ENCODE measurements around the gene NFATC2. TPM values are rescaled to one million over a fixed set of nuclear protein-coding genes. Genes with fewer than 3 reads are reported as not detected.

Gene NFATC2
- total and polyA plus RNA-seq, 2 experiments from 2014 or later, result 4.9 to 8.3 TPM

DNA sequence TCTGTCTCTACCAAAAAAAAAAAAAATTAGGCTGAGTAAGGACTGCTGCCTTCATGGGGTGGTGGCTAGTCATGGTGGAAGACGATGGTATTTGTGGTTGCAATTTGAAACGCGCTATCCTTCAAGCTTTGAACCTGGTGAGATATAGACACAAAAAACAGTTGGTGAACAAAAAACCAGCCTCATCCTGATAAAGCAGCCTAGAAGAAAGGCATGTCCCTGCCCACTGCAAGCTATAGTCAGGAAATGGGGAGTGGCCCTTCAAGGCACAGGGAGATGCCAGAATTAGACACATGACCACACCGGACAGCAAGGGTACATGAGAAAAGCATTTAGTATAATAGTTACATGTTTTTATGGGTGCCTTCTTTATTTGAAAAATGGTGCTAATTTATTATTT is 193.6 kb downstream of the NFATC2 start:
- Histone ChIP-seq H3K79me2 (no peaks in the 10 kb centered on the region), H3K4me1 (ENCODE audit: insufficient read depth) (no peaks in the 10 kb centered on the region), H3K36me3 (replicated peaks; ENCODE audit: insufficient read depth, low read depth) (no peaks in the 10 kb centered on the region), H2AFZ (no peak overlapping the region), H4K20me1 (ENCODE audit: insufficient read depth, poor library complexity, severe bottlenecking) (no peaks in the 10 kb centered on the region), H3K4me2 (no peak overlapping the region), H3K27ac (no peak overlapping the region), H3K9me3 (ENCODE audit: low read depth) (no peaks in the 10 kb centered on the region), H3K9me2 (replicated peaks; ENCODE audit: insufficient read depth) (no peaks in the 10 kb centered on the region), H3K4me3 (no peak overlapping the region), H3K27me3 (no peaks in the 10 kb centered on the region)
- DNase-seq (ENCODE audit: low spot score), result no peak
- 91% methylated on average over 4 of the region's 4 CpGs for WGBS (ENCODE audit: low lambda C conversion rate, missing lambda C conversion rate)
- no peak for TF ChIP-seq EZH2 (IDR thresholded peaks at IDR 0.05; ENCODE audit: borderline replicate concordance)
- no peak for TF ChIP-seq EZH2phosphoT487 (IDR thresholded peaks at IDR 0.05; ENCODE audit: low read depth, severe bottlenecking, unreplicated experiment)
- TF ChIP-seq, protein P1, sequence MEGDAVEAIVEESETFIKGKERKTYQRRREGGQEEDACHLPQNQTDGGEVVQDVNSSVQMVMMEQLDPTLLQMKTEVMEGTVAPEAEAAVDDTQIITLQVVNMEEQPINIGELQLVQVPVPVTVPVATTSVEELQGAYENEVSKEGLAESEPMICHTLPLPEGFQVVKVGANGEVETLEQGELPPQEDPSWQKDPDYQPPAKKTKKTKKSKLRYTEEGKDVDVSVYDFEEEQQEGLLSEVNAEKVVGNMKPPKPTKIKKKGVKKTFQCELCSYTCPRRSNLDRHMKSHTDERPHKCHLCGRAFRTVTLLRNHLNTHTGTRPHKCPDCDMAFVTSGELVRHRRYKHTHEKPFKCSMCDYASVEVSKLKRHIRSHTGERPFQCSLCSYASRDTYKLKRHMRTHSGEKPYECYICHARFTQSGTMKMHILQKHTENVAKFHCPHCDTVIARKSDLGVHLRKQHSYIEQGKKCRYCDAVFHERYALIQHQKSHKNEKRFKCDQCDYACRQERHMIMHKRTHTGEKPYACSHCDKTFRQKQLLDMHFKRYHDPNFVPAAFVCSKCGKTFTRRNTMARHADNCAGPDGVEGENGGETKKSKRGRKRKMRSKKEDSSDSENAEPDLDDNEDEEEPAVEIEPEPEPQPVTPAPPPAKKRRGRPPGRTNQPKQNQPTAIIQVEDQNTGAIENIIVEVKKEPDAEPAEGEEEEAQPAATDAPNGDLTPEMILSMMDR (IDR thresholded peaks at IDR 0.05; ENCODE audit: poor library complexity), result no peak

DNA sequence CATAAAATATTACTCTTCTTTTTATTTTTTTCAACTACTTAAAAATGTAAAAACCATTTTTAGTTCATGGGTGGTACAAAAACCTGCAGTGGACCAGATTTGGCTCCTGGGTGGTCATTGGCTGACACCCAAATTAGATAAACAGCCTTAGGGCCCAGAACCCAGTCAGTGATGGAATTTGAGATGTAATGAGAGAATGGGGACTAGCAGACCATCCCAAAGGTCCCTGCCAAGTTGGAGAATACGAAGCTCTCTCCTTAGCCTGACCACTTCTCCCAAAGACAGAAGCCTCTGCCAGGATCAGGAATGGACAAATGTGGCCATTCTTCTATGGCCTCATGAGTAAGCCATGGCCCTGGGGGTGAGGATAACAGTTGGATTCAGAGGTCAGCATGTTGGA is 194.7 kb downstream of the NFATC2 start:
- TF ChIP-seq EZH2 (IDR thresholded peaks at IDR 0.05; ENCODE audit: borderline replicate concordance) (no peak), EZH2phosphoT487 (IDR thresholded peaks at IDR 0.05; ENCODE audit: low read depth, severe bottlenecking, unreplicated experiment) (no peak)
- TF ChIP-seq, protein P1 (IDR thresholded peaks at IDR 0.05; ENCODE audit: poor library complexity), result no peak
- H3K9me2 ChIP-seq (replicated peaks; ENCODE audit: insufficient read depth), result no peaks in the 10 kb centered on the region

DNA sequence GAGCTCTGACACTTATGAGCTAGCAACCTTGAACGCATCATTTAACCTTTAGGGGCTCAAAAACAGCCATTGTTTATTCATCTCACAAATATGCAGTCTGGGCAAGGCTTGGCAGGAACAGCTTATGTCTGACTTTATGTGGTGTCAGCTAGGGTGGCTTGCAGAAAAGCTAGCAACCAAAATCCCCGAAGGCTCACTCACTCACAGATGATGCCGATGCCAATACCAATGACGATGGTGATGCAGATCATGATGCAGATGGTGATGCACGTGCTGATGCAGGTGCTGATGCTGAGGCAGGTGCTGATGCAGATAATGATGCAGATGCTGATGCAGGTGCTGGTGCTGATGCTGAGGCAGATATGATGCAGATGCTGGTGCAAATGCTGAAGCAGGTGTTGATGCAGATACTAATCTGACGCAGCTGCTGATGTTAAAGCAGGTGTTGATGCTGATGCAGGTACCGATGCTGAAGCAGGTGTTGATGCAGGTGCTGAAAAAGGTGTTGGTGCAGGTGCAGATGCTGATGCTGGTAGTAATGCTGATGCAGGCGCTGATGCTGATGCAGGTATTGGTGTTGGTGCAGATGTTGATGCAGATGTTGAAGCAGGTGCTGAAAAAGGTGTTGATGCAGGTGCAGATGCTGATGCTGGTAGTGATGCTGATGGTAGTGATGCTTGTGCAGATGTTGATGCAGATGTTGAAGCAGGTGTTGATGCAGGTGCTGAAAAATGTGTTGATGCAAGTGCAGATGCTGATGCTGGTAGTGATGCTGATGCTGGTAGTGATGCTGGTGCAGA is 195.6 kb downstream of the NFATC2 start:
- Histone ChIP-seq H3K9me3 (ENCODE audit: low read depth) (no peaks in the 10 kb centered on the region), H3K27me3 (no peaks in the 10 kb centered on the region), H3K9me2 (replicated peaks; ENCODE audit: insufficient read depth) (no peaks in the 10 kb centered on the region), H3K79me2 (no peaks in the 10 kb centered on the region), H2AFZ (no peak overlapping the region), H3K4me2 (no peak overlapping the region), H4K20me1 (ENCODE audit: insufficient read depth, poor library complexity, severe bottlenecking) (no peaks in the 10 kb centered on the region), H3K4me1 (ENCODE audit: insufficient read depth) (no peaks in the 10 kb centered on the region), H3K27ac (no peak overlapping the region), H3K4me3 (no peak overlapping the region), H3K36me3 (replicated peaks; ENCODE audit: insufficient read depth, low read depth) (no peaks in the 10 kb centered on the region)
- DNase-seq (ENCODE audit: low spot score), result no peak
- TF ChIP-seq, protein P1 (IDR thresholded peaks at IDR 0.05; ENCODE audit: poor library complexity), result no peak
- TF ChIP-seq EZH2phosphoT487 (IDR thresholded peaks at IDR 0.05; ENCODE audit: low read depth, severe bottlenecking, unreplicated experiment) (no peak), EZH2 (IDR thresholded peaks at IDR 0.05; ENCODE audit: borderline replicate concordance) (no peak)
- 86% methylated on average over 8 of the region's 8 CpGs for WGBS (ENCODE audit: low lambda C conversion rate, missing lambda C conversion rate)

More for the DNA sequence above, 194.7 kb downstream of the NFATC2 start:
- Histone ChIP-seq H3K36me3 (replicated peaks; ENCODE audit: insufficient read depth, low read depth) (no peaks in the 10 kb centered on the region), H2AFZ (no peak overlapping the region), H4K20me1 (ENCODE audit: insufficient read depth, poor library complexity, severe bottlenecking) (no peaks in the 10 kb centered on the region), H3K79me2 (no peaks in the 10 kb centered on the region), H3K4me3 (no peak overlapping the region), H3K4me2 (no peak overlapping the region), H3K9me3 (ENCODE audit: low read depth) (no peaks in the 10 kb centered on the region), H3K4me1 (ENCODE audit: insufficient read depth) (no peaks in the 10 kb centered on the region), H3K27me3 (no peaks in the 10 kb centered on the region), H3K27ac (no peak overlapping the region)
- DNase-seq (ENCODE audit: low spot score), result no peak
- 80% methylated on average over 1 of the region's 1 CpG for WGBS (ENCODE audit: low lambda C conversion rate, missing lambda C conversion rate)
